Gastrocnemius medialis (tissue), 4 donors: ENCODE measurements around the gene CYB5B. TPM values are rescaled to one million over a fixed set of nuclear protein-coding genes. Genes with fewer than 3 reads are reported as not detected.

Source experiments
- ATAC-seq, 2 donors: fragments of 150-250 bp; one replicate each; pipeline ENCODE4 v1.9.1; 2016
- DNase-seq, 2 donors: peaks; one replicate each; pipeline ENCODE4 v3.0.0-alpha.2; 2019
- H3K27ac ChIP-seq, 4 donors: fragments of 200-600 bp; sonication (generic); 1 replicate in 1 of 4; 2 replicates in 3 of 4; pipeline ENCODE4 v1.5.1; 2016 to 2018; ENCODE audit warnings: mild to moderate bottlenecking in 2 of 4, moderate library complexity in 1 of 4
- H3K27me3 ChIP-seq, 3 donors: fragments of 200-600 bp; sonication (generic) in 2 of 3; 1 replicate in 1 of 3; 2 replicates in 2 of 3; pipeline versions ENCODE4 v1.5.1 to v1.6.0; 2016 to 2019; ENCODE audit warnings: mild to moderate bottlenecking in 1 of 3, moderate library complexity in 1 of 3
- H3K36me3 ChIP-seq, 2 donors: fragments of 200-600 bp; sonication (generic) in 1 of 2; one replicate each; pipeline ENCODE4 v1.5.1; 2017 to 2018
- H3K4me1 ChIP-seq, 2 donors: fragments of 200-600 bp; sonication (generic) in 1 of 2; one replicate each; pipeline ENCODE4 v1.5.1; 2016 to 2017; ENCODE audit warnings: mild to moderate bottlenecking in 2 of 2
- H3K4me3 ChIP-seq, 4 donors: fragments of 200-600 bp; sonication (generic) in 3 of 4; 1 replicate in 1 of 4; 2 replicates in 3 of 4; pipeline ENCODE4 v1.5.1; 2016 to 2019; ENCODE audit warnings: mild to moderate bottlenecking in 2 of 4
- H3K9me3 ChIP-seq, 3 donors: fragments of 200-600 bp; sonication (generic) in 2 of 3; 1 replicate in 1 of 3; 2 replicates in 2 of 3; pipeline ENCODE4 v1.5.1; 2016 to 2019
- CTCF ChIP-seq, 5 experiments: fragments of 450-650 bp in 3 of 5; fragments of 200-600 bp in 2 of 5; sonication (generic) in 2 of 5; IDR thresholded peaks in 4 of 5; conservative IDR thresholded peaks in 1 of 5; 1 replicate in 4 of 5; 2 replicates in 1 of 5; pipeline ENCODE4 v1.5.1; 2016 to 2019; ENCODE audit warnings: antibody characterized with exemption in 5 of 5, mild to moderate bottlenecking in 3 of 5, moderate library complexity in 3 of 5
- POLR2A ChIP-seq, 2 donors: fragments of 450-650 bp; IDR thresholded peaks; one replicate each; pipeline ENCODE4 v1.6.1; 2017; ENCODE audit warnings: antibody characterized with exemption in 2 of 2, mild to moderate bottlenecking in 2 of 2, moderate library complexity in 2 of 2
- in situ Hi-C, 4 donors: fragments of 200-750 bp; cut with MboI; loops; one replicate each; pipeline versions ENCODE4 v1.15.0 to v1.8.0; 2017; ENCODE audit warnings: low sequenced_read_pairs in 4 of 4
- intact Hi-C: fragments of 100-400 bp; cut with DNase I; formaldehyde crosslinking; loops from one replicate; pipeline ENCODE4 v1.15.1; 2023; ENCODE audit warnings: low total_unique reads
- total RNA-seq, 4 donors: library from RNA; depleted of rRNA; stranded (reverse); fragments of >200 nt; gene quantifications; one replicate each; pipeline versions ENCODE4 v1.1.0 to v1.2.3, GENCODE V29; 2016

Gene CYB5B
- total RNA-seq, 4 donors from 2014 or later = 18.5 to 50.1 (median 26.3) TPM

DNA sequence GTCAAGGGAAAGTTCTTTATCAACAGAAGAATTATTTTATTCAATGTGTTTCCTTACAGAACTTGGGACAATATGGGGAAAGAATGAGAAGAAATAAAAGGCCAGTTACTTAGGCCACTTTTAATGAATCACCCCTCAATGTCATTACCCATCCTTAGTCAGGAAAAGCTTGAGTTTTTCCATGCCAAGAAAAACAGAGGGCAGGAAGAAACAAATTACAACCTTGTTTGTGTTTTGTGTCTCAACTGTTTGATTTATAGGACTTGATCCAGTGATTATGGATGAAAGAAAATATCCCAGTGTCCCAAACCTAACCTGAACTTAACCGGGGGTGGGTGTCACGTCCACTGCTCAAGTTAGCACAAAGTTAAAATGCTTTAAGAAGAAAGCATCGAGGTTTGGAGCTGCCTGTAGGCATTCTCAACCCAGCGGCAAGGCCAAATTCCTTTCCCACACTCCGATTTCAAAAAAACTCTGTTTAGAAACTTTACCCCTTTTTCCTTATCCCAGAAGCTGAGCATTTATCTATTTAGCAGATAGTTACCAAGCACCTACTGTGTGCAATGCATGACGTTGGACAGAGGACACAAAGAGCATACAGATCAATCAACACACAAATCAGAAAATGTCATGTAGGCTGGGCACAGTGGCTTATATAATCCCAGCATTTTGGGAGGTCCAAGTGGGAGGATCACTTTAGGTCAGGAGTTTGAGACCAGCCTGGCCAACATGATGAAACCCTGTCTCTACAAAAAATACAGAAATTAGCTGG, 14.0 kb upstream of the CYB5B start:
- no peak for ATAC-seq
- Histone ChIP-seq H3K4me3 (no peak overlapping the region), H3K27ac (peak overlapping the region in 2 of 4 donors; percentile 26 to 45), H3K4me1 (peaks cover 4 to 5% of the 10 kb centered on the region in 2 donors), H3K9me3 (no peaks in the 10 kb centered on the region), H3K36me3 (no peaks in the 10 kb centered on the region), H3K27me3 (no peaks in the 10 kb centered on the region)
- intact Hi-C loops = no loop called here
- in situ Hi-C loops = no loop called here
- no peak for DNase-seq
- no peak for TF ChIP-seq CTCF (IDR thresholded peaks at IDR 0.05 in 4 of 5, conservative IDR thresholded peaks at IDR 0.05 in 1 of 5)

DNA sequence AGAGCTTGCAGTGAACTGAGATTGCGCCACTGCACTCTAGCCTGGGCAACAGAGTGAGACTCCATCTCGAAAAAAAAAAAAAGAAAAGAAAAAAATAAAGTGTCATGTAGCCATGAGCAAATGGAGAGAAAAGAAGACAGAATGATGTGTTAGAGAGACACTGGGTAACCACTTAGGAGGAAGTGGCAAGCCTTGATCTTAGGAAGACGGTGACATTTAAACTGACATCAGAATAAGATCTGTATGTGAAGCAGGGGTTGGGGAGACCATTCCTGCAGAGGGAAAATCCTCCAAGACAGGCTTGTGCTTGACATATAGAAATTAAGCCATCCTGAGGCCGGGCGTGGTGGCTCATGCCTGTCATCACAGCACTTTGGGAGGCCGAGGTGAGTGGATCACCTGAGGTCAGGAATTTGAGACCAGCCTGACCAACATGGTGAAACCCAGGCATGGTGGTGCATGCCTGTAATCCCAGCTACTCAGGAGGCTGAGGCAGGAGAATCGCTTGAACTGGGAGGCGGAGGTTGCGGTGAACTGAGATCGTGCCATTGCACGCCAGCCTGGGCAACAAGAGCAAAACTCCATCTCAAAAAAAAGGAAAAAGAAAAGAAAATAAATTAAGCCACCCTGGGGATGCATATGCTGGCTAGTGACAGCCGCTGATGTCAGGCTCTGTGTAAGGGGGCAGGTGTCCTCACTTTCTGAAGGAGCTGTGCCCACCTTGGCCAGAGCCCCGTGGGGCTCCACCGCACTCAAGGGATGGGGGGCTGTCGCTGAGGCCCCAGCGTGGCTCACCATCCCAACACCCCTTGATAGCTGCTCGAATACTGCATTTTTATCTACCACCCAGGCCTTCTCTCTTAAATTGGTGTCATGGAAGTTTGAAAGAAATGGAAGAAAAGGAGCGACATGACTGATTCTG, 13.1 kb upstream of the CYB5B start:
- Histone ChIP-seq H3K4me3 (no peak overlapping the region), H3K9me3 (no peaks in the 10 kb centered on the region), H3K27me3 (no peaks in the 10 kb centered on the region), H3K36me3 (no peaks in the 10 kb centered on the region), H3K4me1 (peaks cover 4 to 5% of the 10 kb centered on the region in 2 donors), H3K27ac (no peak overlapping the region)
- ATAC-seq (no peak), DNase-seq (no peak)
- intact Hi-C loops (no loop called here), in situ Hi-C loops (no loop called here)
- no peak for TF ChIP-seq CTCF (IDR thresholded peaks at IDR 0.05 in 4 of 5, conservative IDR thresholded peaks at IDR 0.05 in 1 of 5)
- no peak for TF ChIP-seq POLR2A (IDR thresholded peaks at IDR 0.05)

- Histone ChIP-seq H3K27ac (no peak overlapping the region), H3K36me3 (no peaks in the 10 kb centered on the region), H3K27me3 (no peaks in the 10 kb centered on the region), H3K4me3 (no peak overlapping the region), H3K4me1 (peaks cover 9% of the 10 kb centered on the region in 2 donors), H3K9me3 (no peaks in the 10 kb centered on the region)
- in situ Hi-C loops (no loop called here), intact Hi-C loops (no loop called here)
- TF ChIP-seq POLR2A (IDR thresholded peaks at IDR 0.05) (no peak), CTCF (IDR thresholded peaks at IDR 0.05 in 4 of 5, conservative IDR thresholded peaks at IDR 0.05 in 1 of 5) (no peak)
- DNase-seq = no peak
- ATAC-seq = no peak
Measured at GRCh38 chr16:69412287-69412686, 12.1 kb upstream of the CYB5B start.

GRCh38 chr16:69413045-69413664, 11.3 kb upstream of the CYB5B start:
- Histone ChIP-seq H3K27me3 (no peaks in the 10 kb centered on the region), H3K27ac (no peak overlapping the region), H3K4me1 (peaks cover 15 to 17% of the 10 kb centered on the region in 2 donors), H3K36me3 (no peaks in the 10 kb centered on the region), H3K4me3 (no peak overlapping the region), H3K9me3 (no peaks in the 10 kb centered on the region)
- in situ Hi-C loops (no loop called here), intact Hi-C loops (no loop called here)
- DNase-seq = no peak
- ATAC-seq = no peak
- TF ChIP-seq CTCF (IDR thresholded peaks at IDR 0.05 in 4 of 5, conservative IDR thresholded peaks at IDR 0.05 in 1 of 5) = no peak
- no peak for TF ChIP-seq POLR2A (IDR thresholded peaks at IDR 0.05)
